HG02943 (cell line): ENCODE measurements around the gene SLC8A1.

Experiments
- ATAC-seq: cut with Tn5 transposase; IDR thresholded peaks from one replicate; pipeline ENCODE4 v1.9.1; 2021; ENCODE audit warnings: mild to moderate bottlenecking, low read depth, moderate library complexity; ENCODE audit not compliant: unreplicated experiment

Gene SLC8A1

GRCh38 chr2:40173276-40173675 lies 278.6 kb downstream of the SLC8A1 start:
- ATAC-seq: no peak

- ATAC-seq: no peak
These were observed 282.0 kb downstream of the SLC8A1 start for GRCh38 chr2:40169856-40170255.

GRCh38 chr2:40169430-40169829 lies 282.5 kb downstream of the SLC8A1 start:
- no peak for ATAC-seq

- no peak for ATAC-seq
These were observed 283.3 kb downstream of the SLC8A1 start for GRCh38 chr2:40168546-40168945.

GRCh38 chr2:40168032-40168431 lies 283.9 kb downstream of the SLC8A1 start:
- no peak for ATAC-seq

- ATAC-seq: no peak
These were observed 285.9 kb downstream of the SLC8A1 start for GRCh38 chr2:40166006-40166405.

- ATAC-seq: no peak
These were observed 286.4 kb downstream of the SLC8A1 start for GRCh38 chr2:40165509-40165844.

- no peak for ATAC-seq
These were observed 287.0 kb downstream of the SLC8A1 start for GRCh38 chr2:40164736-40165508.

- ATAC-seq: no peak
These were observed 289.9 kb downstream of the SLC8A1 start for GRCh38 chr2:40161986-40162385.

- no peak for ATAC-seq
These were observed 291.1 kb downstream of the SLC8A1 start for GRCh38 chr2:40160751-40161218.

- no peak for ATAC-seq
These were observed 292.6 kb downstream of the SLC8A1 start for GRCh38 chr2:40159333-40159732.

GRCh38 chr2:40158781-40159180 lies 293.1 kb downstream of the SLC8A1 start:
- ATAC-seq: no peak

GRCh38 chr2:40155728-40156127 lies 296.2 kb downstream of the SLC8A1 start:
- no peak for ATAC-seq

- no peak for ATAC-seq
These were observed 301.6 kb downstream of the SLC8A1 start for GRCh38 chr2:40150266-40150665.

GRCh38 chr2:40148334-40148733 lies 303.6 kb downstream of the SLC8A1 start:
- ATAC-seq: no peak

- ATAC-seq: no peak
These were observed 304.5 kb downstream of the SLC8A1 start for GRCh38 chr2:40147360-40147759.

GRCh38 chr2:40144022-40144421 lies 307.9 kb downstream of the SLC8A1 start:
- no peak for ATAC-seq

GRCh38 chr2:40138314-40138713 lies 313.6 kb downstream of the SLC8A1 start:
- ATAC-seq: no peak

GRCh38 chr2:40131081-40131704 lies 320.7 kb downstream of the SLC8A1 start:
- ATAC-seq: no peak

GRCh38 chr2:40130251-40130994 lies 321.5 kb downstream of the SLC8A1 start:
- no peak for ATAC-seq

GRCh38 chr2:40129725-40130124 lies 322.2 kb downstream of the SLC8A1 start:
- ATAC-seq: no peak
